ENCODE data around the gene CTBP1.
A peak's percentile ranks its signal among the peaks of the same experiment; 100 is the strongest.
"Not testable (repeated sequence)": the region's sequence is repeated elsewhere in the genome, so short reads cannot be mapped to it uniquely, and the experiment has no call there.

The CTBP1 gene

DNA sequence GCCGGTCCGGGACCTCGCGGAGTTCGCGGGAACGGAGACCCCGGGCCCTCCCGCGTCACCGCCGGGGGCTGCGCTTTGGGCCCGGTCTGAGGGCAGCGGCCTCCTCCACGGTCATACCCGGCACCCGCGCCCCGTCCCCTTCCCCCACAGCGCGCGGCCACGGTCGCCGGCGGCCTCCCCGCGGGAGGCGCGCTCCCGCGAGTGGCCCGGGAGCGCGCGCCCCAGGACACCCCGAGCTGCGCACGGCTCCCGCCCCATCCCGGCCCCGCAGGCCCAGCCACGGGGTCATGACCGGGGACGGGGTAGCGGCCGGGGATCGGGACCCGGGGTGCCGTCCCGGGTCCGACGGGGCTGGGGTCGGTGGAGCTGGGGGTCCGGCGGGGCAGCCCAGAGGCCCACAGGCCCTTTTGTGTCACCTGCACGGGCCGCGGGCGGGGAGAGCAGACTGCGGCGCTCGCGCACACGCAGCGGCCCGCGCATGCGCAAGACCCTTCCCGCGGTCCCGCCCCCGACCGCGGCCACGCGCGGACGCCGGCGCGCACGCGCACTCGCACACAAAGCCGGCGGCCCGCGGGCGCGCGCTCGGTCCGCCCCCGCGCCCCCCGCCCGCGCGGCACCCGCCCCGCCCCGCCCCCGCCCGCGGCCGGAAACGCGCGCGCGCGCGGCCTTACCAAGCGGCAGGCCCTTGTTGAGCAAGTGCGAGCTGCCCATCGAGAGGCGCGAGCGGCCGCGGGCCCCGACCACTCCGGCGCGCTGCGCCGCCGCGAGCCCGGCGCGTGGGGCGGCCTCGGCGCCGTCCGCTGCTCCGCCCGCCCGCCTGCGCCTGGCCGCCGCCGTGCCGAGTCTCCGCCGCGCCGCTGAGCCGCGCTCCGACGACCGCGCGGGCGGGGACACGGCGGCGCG is at the start of gene CTBP1:
Gene CTBP1 (minus strand): TSS at position 886 of the 903 bp plus-strand sequence. CDS start 7,799 bp downstream, outside the sequence.
- DNase-seq (ENCODE audit: low read depth) = peak; percentile 83

DNA sequence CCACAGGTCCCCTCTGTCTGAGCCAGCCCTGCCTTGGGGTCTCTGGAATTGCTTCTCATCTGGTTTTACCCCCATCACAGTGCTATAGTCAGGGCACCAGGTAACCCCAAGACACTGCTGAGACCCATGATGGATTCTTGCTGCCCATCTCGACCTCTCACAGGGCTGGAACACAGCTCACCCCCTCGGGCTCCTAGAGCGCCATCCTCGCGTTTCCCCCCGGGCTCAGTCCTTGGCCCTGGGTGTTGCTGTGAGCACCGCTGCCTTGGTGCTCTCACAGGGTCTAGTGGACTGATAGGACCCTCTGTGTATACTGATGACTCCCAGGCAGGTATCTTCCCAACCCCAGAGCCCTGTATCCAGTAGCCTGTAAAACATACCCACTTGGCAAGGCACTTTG is 49.5 kb upstream of the CTBP1 start:
- no peak for DNase-seq (ENCODE audit: low read depth)

DNA sequence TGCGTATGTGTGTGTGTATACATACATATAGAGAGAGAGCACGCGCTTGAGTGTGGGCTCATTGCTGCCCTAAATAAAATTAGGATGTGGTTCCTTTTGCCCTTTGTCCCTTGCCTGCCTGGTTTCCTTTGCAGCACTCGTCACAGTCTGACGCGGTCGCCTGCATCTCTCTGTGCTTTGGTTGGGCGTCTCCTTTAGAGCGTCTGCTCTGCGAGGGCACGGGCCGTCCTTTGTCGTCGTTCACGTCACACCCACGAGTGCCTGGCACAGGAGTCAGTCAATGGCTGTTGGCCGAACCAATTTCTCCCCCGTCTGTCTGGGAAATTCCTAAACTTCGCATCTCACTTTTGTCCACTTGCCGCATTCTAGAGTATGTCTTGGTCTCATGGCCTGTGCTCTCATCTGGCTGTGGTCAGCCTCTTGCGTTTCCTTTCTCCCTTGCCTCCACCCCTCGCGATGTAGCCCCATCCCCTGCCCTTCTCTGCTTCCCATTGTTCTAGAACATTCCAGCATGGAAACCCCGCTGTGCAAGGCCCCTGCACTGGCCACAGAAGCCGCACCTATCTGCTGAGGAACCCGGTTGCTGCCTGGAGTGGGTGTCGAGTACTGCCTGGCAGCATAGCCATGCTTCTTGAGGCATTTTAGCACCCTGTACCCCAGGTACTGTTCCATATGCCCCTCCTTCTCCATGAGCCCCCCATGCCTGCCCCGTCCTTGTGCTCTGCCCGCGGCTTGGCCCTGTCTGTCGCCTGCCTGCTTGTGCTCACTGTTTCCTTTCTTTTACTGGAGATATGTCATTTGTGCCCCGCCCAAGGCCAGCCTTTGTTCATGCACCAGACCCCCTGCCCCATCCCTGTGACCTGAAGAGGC is 48.8 kb upstream of the CTBP1 start:
- no peak for DNase-seq (ENCODE audit: low read depth)

DNA sequence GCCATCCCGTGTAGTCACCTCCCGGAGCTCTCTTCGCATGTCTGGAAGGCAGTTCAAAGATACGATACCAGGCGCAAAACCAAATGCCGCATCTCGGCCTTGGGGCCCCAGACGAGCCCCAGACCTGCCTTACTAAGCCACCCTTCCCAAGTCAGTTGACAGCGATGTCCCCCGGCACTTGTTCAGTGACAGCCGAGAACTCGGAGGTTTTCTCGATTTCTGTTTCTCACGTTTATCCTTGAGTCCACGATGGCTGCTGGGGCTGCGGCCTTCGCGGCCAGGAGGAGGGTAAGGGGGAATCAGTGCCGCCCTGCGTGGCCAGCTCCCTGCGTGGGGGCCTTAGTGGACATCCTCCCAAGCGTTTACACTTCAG is 48.1 kb upstream of the CTBP1 start:
- no peak for DNase-seq (ENCODE audit: low read depth)

- no peak for DNase-seq (ENCODE audit: low read depth)
These were observed 47.5 kb upstream of the CTBP1 start for GRCh38 chr4:1296324-1297022.

GRCh38 chr4:1295405-1296055 is 46.6 kb upstream of the CTBP1 start:
- DNase-seq (ENCODE audit: low read depth) = no peak

- DNase-seq (ENCODE audit: low read depth) = no peak
These were observed 46.0 kb upstream of the CTBP1 start for GRCh38 chr4:1294891-1295290.

GRCh38 chr4:1294424-1294823 is 45.5 kb upstream of the CTBP1 start:
- no peak for DNase-seq (ENCODE audit: low read depth)

DNA sequence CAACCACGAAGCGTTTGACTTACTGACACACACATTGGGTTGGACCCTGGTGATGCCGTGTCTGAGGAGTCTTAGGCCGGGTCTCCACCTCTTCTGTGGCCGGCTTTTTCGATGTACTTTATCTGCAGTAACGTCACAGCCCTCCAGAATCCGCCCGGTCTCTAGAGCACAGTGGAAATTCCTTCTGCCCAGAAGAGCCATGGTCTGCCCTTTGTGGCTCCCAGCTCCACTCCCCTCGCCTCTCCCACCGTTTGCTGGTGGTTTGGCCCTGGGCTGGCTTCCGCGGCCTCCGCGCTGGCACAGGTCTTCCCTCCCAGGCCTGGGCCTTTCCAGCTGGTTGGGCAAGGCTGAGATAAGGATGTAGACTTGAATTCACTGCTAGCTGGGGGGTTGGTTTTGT is 45.1 kb upstream of the CTBP1 start:
- no peak for DNase-seq (ENCODE audit: low read depth)

DNA sequence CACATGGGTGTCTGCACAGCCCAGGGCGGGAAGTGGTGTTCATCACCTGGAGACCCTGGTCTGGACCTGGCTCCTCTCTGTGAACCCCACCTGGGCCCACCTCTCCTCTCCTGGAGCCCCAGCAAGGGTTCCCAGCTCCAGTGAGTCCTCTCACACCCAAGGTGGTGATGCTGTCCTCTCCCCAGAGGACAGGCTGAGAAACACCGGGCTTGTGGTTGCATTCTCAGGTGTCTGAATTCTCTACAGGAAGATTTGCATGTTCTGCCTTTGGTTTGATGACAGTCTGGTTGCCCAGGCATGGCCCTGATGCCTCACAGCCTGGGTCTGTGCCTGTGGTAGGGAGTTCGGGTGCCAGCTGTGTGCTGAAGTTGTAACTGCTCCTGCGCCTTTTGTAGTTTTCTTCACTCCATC is 44.6 kb upstream of the CTBP1 start:
- DNase-seq (ENCODE audit: low read depth) = no peak

GRCh38 chr4:1292703-1293011 is 43.7 kb upstream of the CTBP1 start:
- not testable (repeated sequence) for DNase-seq (ENCODE audit: low read depth)

DNA sequence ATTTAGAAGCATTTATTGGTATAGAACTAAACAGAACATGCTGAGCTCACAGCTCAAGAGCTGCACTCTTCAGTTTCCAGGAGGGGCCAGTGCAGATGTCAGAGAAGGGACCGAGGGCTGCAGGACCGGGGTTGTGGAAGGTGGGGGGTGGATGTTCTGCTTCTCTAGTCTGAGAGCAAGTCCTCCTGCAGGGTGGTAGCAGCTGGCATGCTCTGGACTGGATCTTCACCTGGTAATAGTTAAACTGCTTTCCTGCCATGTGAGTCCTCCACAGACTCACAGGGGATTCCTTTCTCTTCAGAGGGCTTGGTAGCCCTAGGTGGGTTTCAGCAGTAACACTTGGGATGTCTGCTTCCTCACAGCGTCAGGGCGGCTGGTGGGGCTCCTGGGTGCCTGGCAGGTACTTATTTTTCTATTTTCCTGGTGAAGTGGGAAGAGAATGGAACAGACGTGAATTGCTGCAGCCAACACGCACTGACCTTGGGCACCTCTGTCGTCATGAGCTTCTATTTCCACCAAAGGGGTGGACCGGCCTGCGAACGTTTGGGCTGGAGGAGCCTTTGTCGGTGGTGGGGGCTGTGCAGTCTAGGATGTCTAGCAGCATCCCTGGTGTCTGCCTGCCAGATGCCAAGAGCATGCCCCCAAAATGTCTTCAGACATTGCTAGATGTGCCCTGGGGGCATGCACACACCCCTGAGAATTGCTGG is 43.2 kb upstream of the CTBP1 start:
- no peak for DNase-seq (ENCODE audit: low read depth)

GRCh38 chr4:1291091-1291490 is 42.2 kb upstream of the CTBP1 start:
- no peak for DNase-seq (ENCODE audit: low read depth)

DNA sequence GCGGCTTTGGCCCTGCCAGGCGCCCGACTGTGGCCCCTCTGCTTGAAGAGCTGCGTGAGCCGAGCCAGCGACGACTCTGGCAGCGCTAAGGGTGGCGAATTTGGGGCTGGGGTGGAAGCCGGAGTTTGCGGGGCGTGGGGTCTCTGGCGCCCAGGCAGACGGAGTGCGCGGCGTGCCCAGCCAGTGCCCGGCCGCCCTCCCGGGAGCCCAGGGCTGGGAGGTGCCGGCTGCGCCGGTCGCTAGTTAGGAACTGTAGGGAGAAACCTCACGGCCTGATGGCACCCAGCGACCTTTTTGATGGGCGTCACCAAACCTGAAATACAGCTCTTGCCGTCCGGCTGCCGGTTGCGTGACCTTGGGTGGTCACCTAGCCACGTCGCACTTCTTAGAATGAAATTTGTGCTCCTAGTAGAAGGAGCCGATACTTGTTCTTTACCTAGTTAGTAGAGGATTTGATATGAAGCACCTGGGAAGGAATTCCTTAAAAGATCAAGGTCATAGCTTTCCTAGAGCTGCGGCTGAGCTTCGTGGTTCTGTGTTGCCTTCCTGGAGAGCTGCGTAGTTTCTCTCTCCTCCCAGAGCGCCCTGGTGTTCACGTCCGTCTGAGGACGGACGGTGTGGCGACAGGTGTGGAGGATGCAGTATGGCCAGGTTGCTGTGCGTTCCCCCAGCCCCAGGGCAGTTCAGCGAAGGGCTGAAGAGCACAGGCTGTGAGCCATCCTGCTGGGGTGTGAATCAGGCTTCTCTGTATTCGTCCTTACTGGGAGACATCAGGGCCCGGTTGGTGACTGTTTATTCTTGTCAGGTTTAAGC is 41.4 kb upstream of the CTBP1 start:
- peak; percentile 25 for DNase-seq (ENCODE audit: low read depth)

DNA sequence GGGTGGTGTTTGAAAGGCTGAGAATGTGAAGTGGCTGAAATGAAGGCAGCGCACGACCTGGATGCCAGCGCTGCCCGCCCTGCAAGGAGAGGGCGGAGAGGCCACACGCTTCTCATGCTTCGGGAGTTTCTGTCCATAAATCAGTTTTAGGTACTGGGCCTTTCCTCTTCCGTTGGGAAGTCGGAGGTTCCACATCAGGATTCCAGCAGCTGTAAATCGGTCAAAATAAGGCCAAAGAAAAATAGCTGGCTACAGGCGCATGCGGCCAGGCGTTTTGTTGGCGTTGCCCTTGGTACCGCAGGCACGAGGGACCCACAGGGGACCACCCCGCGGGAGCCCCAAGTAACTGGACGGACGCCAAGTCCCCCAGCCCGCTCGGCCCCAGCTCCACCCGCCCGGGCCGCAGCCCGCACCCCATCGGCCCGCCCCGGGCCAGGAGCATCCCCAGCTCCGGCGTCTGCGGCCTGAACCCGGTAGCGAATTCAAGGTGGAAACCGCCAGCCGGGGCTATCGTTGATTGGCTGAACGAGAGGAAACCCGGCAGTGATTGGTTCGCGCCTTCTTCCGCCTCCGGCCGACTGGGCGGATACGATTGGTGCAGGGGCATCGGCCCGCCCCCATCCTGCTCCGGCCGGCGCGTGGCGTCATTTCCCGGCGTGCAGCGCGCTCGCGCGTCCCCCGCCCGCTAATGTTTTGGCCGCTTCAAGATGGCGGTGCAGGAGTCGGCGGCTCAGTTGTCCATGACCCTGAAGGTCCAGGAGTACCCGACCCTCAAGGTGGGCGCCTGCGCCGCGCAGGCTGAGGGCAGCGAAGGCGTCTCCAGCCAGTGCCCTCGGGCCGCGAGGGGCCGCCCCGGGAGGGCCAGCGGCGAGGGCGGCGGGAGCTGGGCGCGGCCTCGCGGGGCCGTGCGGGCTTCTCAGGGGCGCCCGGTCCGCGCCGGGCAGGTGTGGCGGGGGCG is 40.6 kb upstream of the CTBP1 start, which contains the start of gene MAEA:
Gene MAEA (plus strand): TSS at position 685 of the 958 bp plus-strand sequence. CDS start 23 bp downstream, at position 708.
- peak; percentile 96 for DNase-seq (ENCODE audit: low read depth)

DNA sequence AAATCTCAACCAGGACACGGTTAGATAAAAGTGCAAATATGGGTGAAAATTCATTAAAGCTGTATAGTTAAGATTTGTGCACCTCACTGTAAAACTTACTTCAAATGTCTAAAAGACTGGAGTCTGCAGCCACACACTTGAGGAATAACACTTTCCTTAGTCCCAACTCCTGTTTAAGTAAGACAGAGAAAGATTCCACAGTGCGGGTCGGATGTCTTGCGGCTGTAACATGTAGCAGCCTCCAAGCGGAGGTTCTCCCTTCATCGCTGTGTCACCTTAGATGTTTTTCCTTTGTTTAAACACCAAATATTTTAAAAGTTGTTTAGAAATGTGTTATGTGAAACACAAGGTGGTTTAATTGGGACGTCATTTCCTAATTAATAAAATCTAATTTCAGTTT is 39.9 kb upstream of the CTBP1 start:
- DNase-seq (ENCODE audit: low read depth) = no peak

DNA sequence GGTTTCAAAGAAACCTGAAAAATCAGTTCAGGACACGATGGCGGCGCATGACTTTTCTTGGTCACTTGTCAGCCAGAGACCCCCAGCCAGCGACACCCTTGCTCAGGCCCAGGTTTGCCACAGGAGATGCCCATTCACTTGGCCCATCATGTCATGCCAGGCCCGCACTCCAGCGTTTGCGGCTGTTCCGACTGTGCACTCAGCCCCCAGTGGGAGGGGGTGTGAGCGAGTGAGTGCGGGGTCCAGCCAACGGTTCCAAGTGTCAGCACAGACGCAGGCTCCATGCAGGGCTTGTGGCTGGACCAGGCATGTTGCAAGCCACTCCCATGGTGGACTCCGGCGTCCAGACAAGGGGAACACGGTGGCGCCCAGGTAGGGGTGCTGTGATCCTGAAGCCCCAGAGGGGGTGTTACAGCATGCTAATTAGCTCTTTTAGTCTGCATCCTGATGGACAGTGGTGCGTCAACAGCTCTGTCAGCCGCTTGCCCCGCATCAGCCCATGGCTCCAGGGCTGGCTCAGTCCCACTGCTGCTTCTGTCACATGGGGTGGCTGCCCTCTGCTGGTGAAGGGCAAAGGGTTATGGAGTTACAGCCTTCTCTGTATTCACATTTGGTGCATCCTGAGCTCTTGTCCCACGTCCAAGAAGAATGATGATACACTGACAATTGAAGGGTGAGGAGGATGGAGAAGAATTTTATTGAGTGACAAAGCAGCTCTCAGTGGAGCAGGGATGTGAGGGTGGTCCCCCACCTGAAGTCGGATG is 37.0 kb upstream of the CTBP1 start:
- DNase-seq (ENCODE audit: low read depth) = peak; percentile 41

DNA sequence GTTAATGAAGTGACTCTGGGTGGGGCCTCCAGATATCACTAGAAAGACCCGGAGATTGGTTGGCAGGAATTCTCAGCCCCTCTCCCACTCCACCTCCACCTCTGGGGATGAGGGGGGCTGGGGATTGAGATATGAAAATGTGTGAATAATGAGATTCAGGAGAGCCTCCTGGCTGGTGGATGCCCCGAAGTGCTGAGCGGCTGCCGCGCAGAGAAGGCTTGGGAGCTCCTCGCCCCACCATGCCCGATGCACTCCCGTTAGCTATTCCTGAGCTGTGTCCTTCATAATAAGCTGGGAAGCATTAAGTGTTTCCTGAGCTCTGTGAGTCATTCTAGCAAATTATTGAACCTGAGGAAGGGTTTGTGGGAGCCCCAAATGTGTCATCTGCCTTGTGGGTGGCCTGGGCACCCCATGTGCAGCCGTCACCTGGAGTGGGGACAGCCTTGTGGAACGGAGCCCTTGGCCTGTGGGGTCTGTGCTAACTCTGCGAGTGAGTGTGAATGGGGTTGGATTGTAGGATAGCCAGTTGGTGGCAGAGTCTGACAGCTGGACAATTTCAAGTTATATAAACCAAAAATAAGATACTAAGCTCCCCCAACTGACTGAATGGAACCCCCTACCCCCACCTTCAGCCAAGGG is 36.3 kb upstream of the CTBP1 start:
- DNase-seq (ENCODE audit: low read depth) = no peak

All from EH (cell line).